Measurements from ENCODE around the gene TRAK2. TPM values are rescaled to one million over a fixed set of nuclear protein-coding genes. Genes with fewer than 3 reads are reported as not detected.
A peak's percentile ranks its signal among the peaks of the same experiment; 100 is the strongest.
"Not testable (repeated sequence)": the region's sequence is repeated elsewhere in the genome, so short reads cannot be mapped to it uniquely, and the experiment has no call there.

TRAK2 gene
- total RNA-seq, 8 experiments from 2014 or later: 8.3 to 58.5 (median 17.8) TPM

DNA sequence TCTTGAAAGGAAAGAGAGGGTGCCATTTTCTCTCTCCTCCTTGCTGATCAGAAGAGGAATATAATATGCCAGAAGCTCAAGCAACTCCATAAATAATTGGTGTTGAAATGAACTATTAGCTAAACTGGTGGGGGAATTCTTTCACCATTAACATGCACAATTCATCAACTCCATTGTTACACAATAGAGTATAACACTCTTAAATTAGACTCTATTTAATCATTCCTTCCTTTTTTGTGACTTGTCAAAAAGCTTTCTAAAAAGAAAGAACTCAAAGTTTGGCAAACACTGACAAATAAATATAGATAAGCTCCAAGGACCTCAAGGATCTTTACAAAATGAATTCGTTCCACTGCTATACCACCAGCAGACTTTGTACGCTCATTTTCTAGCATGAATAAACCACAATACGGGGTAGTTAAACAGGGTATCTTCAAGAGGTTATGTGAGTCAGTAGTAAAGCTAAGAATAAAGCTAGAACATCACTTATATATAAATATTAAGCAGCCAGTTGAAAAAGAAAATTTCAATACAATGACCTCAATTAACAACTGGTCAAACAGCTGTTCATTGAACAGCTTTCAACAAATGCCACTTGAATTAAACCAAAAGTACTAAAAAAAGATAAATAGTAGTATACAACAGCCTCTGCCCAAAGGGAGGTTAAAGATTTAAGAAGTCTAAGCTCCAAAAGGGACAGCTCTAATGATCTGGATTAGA lies 6.4 kb downstream of the TRAK2 start:
- Histone ChIP-seq H3K27ac (no peak overlapping the region), H3K4me3 (no peak overlapping the region), H3K4me1 (replicated peaks in 1 of 2) (peaks cover 0 to under 1% of the 10 kb centered on the region in 2 donors)
- in situ Hi-C loops (cut with MboI; ENCODE audit: low pct_unique_long_range_greater_than_20kb in 2 of 9, low sequenced_read_pairs in 9 of 9, unreplicated experiment in 9 of 9): no loop called here
- WGBS, 10 experiments: 58 to 94% (median 71%) methylated on average over 2 to 3 of the region's 3 CpGs
- peak in 3 of 8 experiments; percentile 18 to 71 (median 43) for ATAC-seq (replicated peaks in 6 of 8)

DNA sequence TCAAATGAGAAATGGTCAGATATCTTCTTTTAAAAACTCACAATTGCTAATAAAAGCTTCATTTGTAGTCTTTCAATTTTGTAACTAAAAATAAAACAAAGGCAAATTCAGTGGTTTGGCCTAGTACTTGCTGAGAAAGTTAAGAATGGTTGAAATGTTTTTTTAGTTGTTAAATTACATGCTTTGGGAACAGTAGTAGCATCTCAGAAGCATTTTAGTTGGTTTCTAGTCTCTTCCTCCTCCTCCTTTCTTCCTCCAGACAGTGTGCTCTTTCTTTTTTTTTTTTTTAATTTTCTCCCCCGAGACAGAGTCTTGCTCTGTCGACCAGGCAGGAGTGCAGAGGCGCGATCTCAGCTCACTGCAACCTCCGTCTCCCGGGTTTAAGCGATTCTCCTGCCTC lies 9.8 kb downstream of the TRAK2 start:
- Histone ChIP-seq H3K4me1 (replicated peaks in 1 of 2) (no peaks in the 10 kb centered on the region), H3K4me3 (no peak overlapping the region), H3K27ac (no peak overlapping the region)
- WGBS, 10 experiments: 66 to 100% (median 95%) methylated on average over 3 to 7 of the region's 7 CpGs; no CpG with 5 or more reads in 2 of the 10 experiments
- in situ Hi-C loops (cut with MboI; ENCODE audit: low pct_unique_long_range_greater_than_20kb in 2 of 9, low sequenced_read_pairs in 9 of 9, unreplicated experiment in 9 of 9): no loop called here
- no peak for ATAC-seq (replicated peaks in 6 of 8)

DNA sequence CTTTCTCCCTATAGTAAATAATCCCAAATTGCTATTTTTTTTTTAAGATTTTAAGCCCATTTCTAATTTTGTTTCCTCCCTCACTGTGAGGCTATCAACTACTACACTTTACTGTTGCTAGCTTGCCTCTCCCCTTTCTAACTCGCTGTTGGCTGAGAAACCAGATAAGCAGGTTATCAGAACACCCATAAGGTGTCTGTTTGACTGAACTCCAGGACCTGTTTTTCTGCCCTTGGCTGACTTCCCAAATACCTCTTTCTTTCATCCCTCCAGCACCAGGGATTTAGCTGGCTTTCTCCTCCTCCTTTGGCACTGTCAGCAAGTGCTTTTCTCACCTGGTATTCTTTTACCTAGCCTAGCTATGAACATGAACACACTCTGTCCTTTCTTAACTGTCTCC lies 11.1 kb downstream of the TRAK2 start:
- Histone ChIP-seq H3K27ac (no peak overlapping the region), H3K4me3 (no peak overlapping the region), H3K4me1 (replicated peaks in 1 of 2) (no peaks in the 10 kb centered on the region)
- ATAC-seq (replicated peaks in 6 of 8): no peak
- in situ Hi-C loops (cut with MboI; ENCODE audit: low pct_unique_long_range_greater_than_20kb in 2 of 9, low sequenced_read_pairs in 9 of 9, unreplicated experiment in 9 of 9): no loop called here
- WGBS, 10 experiments: 50 to 100% (median 90%) methylated on average over 1 of the region's 1 CpG; no CpG with 5 or more reads in 3 of the 10 experiments

DNA sequence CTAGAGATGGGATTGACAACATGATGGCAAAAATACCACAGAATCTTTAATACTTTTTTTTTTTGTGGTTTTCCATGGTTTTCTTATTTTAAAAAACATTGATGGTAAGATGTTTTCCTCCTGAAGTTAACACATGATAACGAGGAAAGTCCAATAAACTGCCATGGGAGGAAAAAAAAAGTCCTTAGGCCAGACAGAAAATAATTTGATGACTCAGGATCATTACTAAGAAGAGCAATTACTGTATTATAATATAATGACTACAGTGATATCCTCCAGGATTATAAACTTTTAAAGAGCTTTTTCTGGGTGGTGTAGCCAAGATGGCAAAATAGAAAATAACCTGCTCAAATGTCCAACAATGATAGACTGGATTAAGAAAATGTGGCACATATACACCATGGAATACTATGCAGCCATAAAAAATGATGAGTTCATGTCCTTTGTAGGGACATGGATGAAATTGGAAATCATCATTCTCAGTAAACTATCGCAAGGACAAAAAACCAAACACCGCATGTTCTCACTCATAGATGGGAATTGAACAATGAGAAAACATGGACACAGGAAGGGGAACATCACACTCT lies 11.8 kb downstream of the TRAK2 start:
- H3K4me3 ChIP-seq; H3K4me1 ChIP-seq (replicated peaks in 1 of 2); H3K27ac ChIP-seq; in situ Hi-C loops (cut with MboI; ENCODE audit: low pct_unique_long_range_greater_than_20kb in 2 of 9, low sequenced_read_pairs in 9 of 9, unreplicated experiment in 9 of 9); ATAC-seq (replicated peaks in 6 of 8): not testable (repeated sequence)
- WGBS, 10 experiments: 75 to 100% (median 100%) methylated on average over 1 of the region's 3 CpGs; no CpG with 5 or more reads in 2 of the 10 experiments

DNA sequence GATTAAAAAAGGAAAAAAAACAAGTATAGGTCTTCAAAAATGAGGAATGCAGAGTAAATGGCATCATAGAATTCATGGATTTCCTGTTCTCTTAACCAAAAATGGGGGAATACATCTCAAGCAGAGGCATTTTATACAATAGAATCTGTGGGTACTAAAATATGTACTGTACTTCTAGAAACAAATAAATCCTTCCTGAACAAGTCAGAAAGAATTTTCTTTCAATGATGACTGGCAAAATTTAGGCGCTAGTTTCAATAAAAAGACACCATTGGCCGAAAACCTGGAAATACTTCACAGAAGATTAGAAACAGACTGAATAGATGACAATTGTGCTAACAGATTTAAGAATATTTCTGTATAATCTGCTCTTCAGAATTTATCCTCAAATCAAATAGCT lies 15.1 kb downstream of the TRAK2 start:
- 62 to 100% (median 91%) methylated on average over 1 to 2 of the region's 2 CpGs for WGBS, 10 experiments
- Histone ChIP-seq H3K4me3 (no peak overlapping the region), H3K4me1 (replicated peaks in 1 of 2) (no peaks in the 10 kb centered on the region), H3K27ac (no peak overlapping the region)
- in situ Hi-C loops (cut with MboI; ENCODE audit: low pct_unique_long_range_greater_than_20kb in 2 of 9, low sequenced_read_pairs in 9 of 9, unreplicated experiment in 9 of 9): no loop called here
- no peak for ATAC-seq (replicated peaks in 6 of 8)

DNA sequence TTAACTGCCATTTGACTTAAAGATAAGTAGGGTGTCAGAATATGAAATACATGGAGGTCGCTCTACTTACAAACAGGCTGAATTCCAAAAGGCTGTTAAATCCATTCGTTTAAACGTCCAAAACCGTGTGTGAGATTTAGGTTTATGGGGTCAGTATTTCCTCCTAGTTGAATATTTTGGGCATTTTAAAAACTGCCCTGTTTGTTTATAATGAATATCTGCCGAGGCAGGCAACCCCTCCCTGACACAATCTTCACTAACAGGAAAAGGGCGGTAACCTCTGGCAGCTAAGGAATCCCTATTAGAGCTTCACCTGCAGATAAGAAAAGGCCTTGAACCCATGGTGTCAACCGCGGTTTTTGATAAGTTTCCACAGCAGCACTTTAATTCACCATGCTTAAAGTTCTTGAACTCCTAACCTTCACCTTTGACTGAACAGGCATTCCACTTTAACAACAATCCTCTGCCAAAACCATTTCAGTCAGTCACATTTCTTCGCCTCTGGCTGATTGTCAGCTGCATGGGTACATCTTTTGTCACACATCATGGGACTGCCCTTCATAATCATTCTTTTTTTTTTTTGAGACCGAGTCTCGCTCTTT lies 17.8 kb downstream of the TRAK2 start:
- ATAC-seq (replicated peaks in 6 of 8): peak in 2 of 8 experiments; percentile 43 to 49
- H3K4me1 ChIP-seq (replicated peaks in 1 of 2): no peaks in the 10 kb centered on the region
- in situ Hi-C loops (cut with MboI; ENCODE audit: low pct_unique_long_range_greater_than_20kb in 2 of 9, low sequenced_read_pairs in 9 of 9, unreplicated experiment in 9 of 9): no loop called here
- no peak overlapping the region for H3K27ac ChIP-seq
- whole genome bisulfite sequencing, 10 experiments: 0 to 91% (median 79%) methylated on average over 1 to 11 of the region's 11 CpGs
- H3K4me3 ChIP-seq: no peak overlapping the region

DNA sequence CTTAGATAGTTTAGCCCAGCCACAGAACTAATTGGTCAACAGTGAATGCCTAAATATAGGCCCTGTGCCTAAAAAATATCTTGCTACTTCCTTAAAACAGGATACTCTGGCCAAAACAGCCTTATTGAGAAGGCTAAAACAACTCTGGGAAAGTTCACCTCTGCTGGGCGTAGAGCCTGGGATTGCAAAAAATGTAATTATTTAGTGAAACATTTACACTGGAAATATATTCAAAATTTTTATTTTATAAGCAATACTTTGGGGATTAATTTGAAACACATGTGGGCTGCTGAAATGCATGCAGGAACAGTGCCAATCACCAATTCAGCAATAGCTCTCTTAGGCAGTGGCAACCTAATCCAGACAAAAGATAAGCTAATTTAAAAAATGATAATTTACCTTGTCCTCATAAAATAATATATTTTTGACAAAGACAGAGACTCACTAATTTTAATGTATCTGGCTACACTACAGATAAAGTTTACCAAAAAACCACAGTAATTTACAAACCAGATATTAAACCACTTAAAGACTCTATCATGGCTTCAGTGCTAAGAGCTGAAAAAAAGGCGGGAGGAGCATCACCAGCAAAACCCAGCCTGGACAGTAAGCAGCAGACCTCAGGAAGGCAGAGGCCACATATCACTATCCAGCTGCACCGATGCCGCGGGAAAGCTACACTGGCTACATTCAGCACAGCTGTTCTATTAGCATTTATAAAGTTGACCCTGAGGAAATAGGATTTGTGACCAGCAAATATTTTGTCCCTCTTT lies 18.5 kb downstream of the TRAK2 start:
- Histone ChIP-seq H3K27ac (no peak overlapping the region), H3K4me1 (replicated peaks in 1 of 2) (no peaks in the 10 kb centered on the region), H3K4me3 (no peak overlapping the region)
- in situ Hi-C loops (cut with MboI; ENCODE audit: low pct_unique_long_range_greater_than_20kb in 2 of 9, low sequenced_read_pairs in 9 of 9, unreplicated experiment in 9 of 9): no loop called here
- WGBS, 10 experiments: 0 to 94% (median 61%) methylated on average over 1 to 5 of the region's 5 CpGs; no CpG with 5 or more reads in 1 of the 10 experiments
- ATAC-seq (replicated peaks in 6 of 8): peak in 3 of 8 experiments; percentile 69 to 93 (median 77)

DNA sequence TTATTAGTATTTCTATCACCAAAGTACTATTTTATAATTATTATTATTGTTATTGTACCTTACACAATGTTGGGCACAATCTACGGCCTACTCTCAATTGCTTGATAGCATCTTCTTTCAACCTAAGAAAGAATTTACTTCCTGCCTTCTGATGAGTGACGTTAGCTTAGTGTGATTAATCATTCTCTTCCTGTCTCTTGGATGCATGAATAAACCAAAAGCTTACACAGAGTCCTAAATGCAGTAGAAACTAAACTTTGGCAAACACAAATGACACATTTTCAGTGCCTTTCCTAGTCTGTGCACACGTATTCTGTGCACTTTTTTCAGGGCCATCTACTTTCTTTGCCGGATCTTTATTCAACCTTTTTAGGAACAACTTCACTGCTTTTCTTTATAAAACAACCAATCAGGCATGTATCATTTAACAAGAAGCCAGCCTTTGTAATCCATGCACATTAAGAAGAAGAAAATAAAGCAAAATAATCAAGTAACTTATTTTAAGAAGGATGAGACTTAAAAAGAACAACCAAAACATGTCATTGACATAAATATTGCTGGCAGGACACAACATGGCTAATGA lies 19.1 kb downstream of the TRAK2 start:
- Histone ChIP-seq H3K27ac (no peak overlapping the region), H3K4me3 (no peak overlapping the region), H3K4me1 (replicated peaks in 1 of 2) (no peaks in the 10 kb centered on the region)
- WGBS, 10 experiments: 7 to 100% (median 78%) methylated on average over 2 to 4 of the region's 4 CpGs
- peak in 2 of 8 experiments; percentile 71 to 84 for ATAC-seq (replicated peaks in 6 of 8)
- in situ Hi-C loops (cut with MboI; ENCODE audit: low pct_unique_long_range_greater_than_20kb in 2 of 9, low sequenced_read_pairs in 9 of 9, unreplicated experiment in 9 of 9): no loop called here

DNA sequence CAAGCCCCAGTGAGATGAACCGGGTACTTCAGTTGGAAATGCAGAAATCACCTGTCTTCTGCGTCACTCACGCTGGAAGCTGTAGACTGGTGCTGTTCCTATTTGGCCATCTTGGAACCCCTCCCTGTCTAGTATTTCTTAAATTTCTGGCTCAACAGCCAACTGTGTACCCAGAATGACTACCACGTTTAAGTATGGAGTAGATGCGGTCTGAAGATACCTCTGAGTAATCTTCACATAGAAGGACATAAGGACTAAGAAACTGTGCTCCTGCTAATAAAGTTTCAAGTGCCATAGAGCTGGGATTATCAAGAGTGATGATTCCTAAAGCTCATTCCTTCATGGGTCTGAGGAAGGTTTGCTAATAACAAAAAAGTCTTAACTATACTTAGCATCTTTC lies 20.4 kb downstream of the TRAK2 start:
- no peaks in the 10 kb centered on the region for H3K4me1 ChIP-seq (replicated peaks in 1 of 2)
- 88 to 100% (median 97%) methylated on average over 1 to 4 of the region's 5 CpGs; no CpG with 5 or more reads in 5 of the 10 experiments for WGBS, 10 experiments
- no peak for ATAC-seq (replicated peaks in 6 of 8)
- H3K4me3 ChIP-seq: no peak overlapping the region
- in situ Hi-C loops (cut with MboI; ENCODE audit: low pct_unique_long_range_greater_than_20kb in 2 of 9, low sequenced_read_pairs in 9 of 9, unreplicated experiment in 9 of 9): no loop called here
- H3K27ac ChIP-seq: no peak overlapping the region

DNA sequence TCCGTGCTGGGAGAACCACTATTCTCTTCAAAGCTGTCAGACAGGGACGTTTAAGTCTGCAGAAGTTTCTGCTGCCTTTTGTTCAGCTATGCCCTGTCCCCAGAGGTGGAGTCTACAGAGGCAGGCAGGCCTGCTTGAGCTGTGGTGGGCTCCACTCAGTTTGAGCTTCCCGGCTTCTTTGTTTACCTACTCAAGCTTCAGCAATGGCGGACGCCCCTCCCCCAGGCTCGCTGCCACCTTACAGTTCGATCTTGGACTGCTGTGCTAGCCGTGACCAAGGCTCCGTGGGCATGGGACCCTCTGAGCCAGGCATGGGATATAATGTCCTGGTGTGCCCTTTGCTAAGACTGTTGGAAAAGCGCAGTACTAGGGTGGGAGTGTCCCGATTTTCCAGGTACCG lies 20.9 kb downstream of the TRAK2 start:
- H3K4me3 ChIP-seq; H3K27ac ChIP-seq; in situ Hi-C loops (cut with MboI; ENCODE audit: low pct_unique_long_range_greater_than_20kb in 2 of 9, low sequenced_read_pairs in 9 of 9, unreplicated experiment in 9 of 9); H3K4me1 ChIP-seq (replicated peaks in 1 of 2); ATAC-seq (replicated peaks in 6 of 8): not testable (repeated sequence)
- 93 to 100% (median 100%) methylated on average over 1 to 5 of the region's 12 CpGs; no CpG with 5 or more reads in 5 of the 10 experiments for WGBS, 10 experiments

DNA sequence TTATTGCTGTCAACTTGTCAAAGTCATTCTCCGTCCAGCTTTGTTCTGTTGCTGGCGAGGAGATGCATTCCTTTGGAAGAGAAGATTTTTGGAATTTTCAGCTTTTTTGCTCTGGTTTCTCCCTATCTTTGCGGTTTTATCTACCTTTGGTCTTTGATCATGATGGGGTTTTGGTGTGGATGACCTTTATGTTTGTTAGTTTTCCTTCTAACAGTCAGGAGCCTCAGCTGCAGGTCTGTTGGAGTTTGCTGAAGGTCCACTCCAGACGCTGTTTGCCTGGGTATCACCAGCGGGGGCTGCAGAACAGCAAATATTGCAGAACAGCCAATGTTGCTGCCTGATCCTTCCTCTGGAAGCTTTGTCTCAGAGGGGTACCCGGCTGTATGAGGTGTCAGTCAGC lies 21.4 kb downstream of the TRAK2 start:
- H3K4me3 ChIP-seq; in situ Hi-C loops (cut with MboI; ENCODE audit: low pct_unique_long_range_greater_than_20kb in 2 of 9, low sequenced_read_pairs in 9 of 9, unreplicated experiment in 9 of 9); H3K27ac ChIP-seq; ATAC-seq (replicated peaks in 6 of 8); H3K4me1 ChIP-seq (replicated peaks in 1 of 2): not testable (repeated sequence)
- WGBS, 10 experiments: 94 to 100% (median 99%) methylated on average over 2 to 5 of the region's 6 CpGs; no CpG with 5 or more reads in 2 of the 10 experiments

DNA sequence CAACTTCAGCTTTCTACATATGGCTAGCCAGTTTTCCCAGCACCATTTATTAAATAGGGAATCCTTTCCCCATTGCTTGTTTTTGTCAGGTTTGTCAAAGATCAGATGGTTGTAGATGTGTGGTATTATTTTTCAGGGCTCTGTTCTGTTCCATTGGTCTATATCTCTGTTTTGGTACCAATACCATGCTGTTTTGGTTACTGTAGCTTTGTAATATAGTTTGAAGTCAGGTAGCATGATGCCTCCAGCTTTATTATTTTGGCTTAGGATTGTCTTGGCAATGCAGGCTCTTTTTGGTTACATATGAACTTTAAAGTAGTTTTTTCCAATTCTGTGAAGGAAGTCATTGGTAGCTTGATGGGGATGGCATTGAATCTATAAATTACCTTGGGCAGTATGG lies 22.9 kb downstream of the TRAK2 start:
- H3K27ac ChIP-seq; H3K4me3 ChIP-seq; ATAC-seq (replicated peaks in 6 of 8); in situ Hi-C loops (cut with MboI; ENCODE audit: low pct_unique_long_range_greater_than_20kb in 2 of 9, low sequenced_read_pairs in 9 of 9, unreplicated experiment in 9 of 9); H3K4me1 ChIP-seq (replicated peaks in 1 of 2): not testable (repeated sequence)
